HL-60 (cell line): Measurements from ENCODE around the gene MARCO.

ENCODE experiments used
- DNase-seq, 2 experiments: peaks; one replicate each; pipeline ENCODE4 v3.0.0-alpha.2; 2010 to 2020; ENCODE audit warnings: low read depth in 1 of 2, low spot score in 1 of 2
- H3K27ac ChIP-seq: fragments of 250-450 bp; sonication (Bioruptor Pico); replicated peaks from 2 replicates; pipeline ENCODE4 v1.5.1; 2020; ENCODE audit warnings: mild to moderate bottlenecking, moderate library complexity
- H3K27me3 ChIP-seq: fragments of 250-450 bp; sonication (Bioruptor Pico); 2 replicates; pipeline ENCODE4 v1.5.1; 2021; ENCODE audit warnings: mild to moderate bottlenecking, moderate library complexity; ENCODE audit not compliant: insufficient read depth, poor library complexity, severe bottlenecking
- H3K4me3 ChIP-seq: replicated peaks from 2 replicates; pipeline ENCODE4 v1.5.1; 2011; ENCODE audit warnings: mild to moderate bottlenecking, control low read depth, low read length; ENCODE audit not compliant: insufficient read depth
- GABPA ChIP-seq: IDR thresholded peaks from 2 replicates; pipeline ENCODE4 v1.6.1; 2012; ENCODE audit warnings: low read depth
- POLR2AphosphoS5 ChIP-seq: IDR thresholded peaks from 2 replicates; pipeline ENCODE4 v1.6.1; 2012; ENCODE audit warnings: low read depth
- SPI1 ChIP-seq: IDR thresholded peaks from 2 replicates; pipeline ENCODE4 v1.6.1; 2012; ENCODE audit warnings: low read depth, mild to moderate bottlenecking, borderline replicate concordance
- TF ChIP-seq, protein P1 (sequence below): IDR thresholded peaks from 2 replicates; pipeline ENCODE4 v1.6.1; 2012; ENCODE audit warnings: low read depth; ENCODE audit not compliant: insufficient replicate concordance
- TF ChIP-seq, protein P2 (sequence below): IDR thresholded peaks from one replicate; pipeline ENCODE4 v1.5.1; 2011; ENCODE audit warnings: low read length, control low read depth, inconsistent platforms; ENCODE audit not compliant: insufficient read depth

Gene MARCO

DNA sequence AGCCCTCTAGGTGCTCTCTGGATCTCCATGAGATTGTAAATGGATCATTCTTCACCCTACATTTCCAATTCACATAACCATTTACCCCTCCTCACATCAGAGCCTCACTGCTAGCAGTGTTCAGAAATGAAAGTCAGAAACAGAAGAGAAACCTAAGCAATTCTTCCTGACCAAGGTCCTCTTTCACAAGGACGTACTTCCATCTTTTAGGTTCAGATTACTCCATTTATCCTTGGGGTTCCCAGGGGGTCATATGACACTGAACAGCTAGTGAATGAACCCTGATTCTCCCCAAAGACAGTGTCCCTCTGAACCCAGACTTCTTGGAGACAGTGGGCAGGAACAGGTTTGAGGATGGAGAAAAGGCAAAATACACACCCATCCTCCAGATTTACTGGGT lies 12.9 kb upstream of the MARCO start:
- no peak for TF ChIP-seq GABPA
- Histone ChIP-seq H3K27ac (no peak overlapping the region), H3K4me3 (no peak overlapping the region), H3K27me3 (no peaks in the 10 kb centered on the region)
- no peak for DNase-seq

DNA sequence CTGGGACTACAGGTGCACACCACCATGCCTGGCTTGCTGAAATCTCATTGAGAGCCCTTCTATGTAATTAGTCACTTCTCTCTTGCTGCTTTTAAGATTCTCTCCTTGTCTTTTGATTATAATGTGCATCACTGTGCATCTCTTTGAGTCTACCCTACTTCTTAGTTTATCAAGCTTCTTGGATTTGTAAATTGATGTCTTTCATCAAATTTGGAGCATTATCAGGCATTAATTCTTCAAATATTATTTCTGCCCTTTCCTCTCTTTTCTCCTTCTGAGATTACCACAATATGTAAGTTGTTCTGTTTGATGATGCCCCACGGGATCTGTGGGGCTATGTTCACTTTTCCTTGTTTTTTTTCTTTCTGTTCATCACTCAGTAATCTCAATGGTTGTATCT lies 9.0 kb upstream of the MARCO start:
- TF ChIP-seq GABPA (no peak), SPI1 (no peak), POLR2AphosphoS5 (no peak)
- TF ChIP-seq, protein P1, sequence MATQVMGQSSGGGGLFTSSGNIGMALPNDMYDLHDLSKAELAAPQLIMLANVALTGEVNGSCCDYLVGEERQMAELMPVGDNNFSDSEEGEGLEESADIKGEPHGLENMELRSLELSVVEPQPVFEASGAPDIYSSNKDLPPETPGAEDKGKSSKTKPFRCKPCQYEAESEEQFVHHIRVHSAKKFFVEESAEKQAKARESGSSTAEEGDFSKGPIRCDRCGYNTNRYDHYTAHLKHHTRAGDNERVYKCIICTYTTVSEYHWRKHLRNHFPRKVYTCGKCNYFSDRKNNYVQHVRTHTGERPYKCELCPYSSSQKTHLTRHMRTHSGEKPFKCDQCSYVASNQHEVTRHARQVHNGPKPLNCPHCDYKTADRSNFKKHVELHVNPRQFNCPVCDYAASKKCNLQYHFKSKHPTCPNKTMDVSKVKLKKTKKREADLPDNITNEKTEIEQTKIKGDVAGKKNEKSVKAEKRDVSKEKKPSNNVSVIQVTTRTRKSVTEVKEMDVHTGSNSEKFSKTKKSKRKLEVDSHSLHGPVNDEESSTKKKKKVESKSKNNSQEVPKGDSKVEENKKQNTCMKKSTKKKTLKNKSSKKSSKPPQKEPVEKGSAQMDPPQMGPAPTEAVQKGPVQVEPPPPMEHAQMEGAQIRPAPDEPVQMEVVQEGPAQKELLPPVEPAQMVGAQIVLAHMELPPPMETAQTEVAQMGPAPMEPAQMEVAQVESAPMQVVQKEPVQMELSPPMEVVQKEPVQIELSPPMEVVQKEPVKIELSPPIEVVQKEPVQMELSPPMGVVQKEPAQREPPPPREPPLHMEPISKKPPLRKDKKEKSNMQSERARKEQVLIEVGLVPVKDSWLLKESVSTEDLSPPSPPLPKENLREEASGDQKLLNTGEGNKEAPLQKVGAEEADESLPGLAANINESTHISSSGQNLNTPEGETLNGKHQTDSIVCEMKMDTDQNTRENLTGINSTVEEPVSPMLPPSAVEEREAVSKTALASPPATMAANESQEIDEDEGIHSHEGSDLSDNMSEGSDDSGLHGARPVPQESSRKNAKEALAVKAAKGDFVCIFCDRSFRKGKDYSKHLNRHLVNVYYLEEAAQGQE = no peak
- TF ChIP-seq, protein P2, sequence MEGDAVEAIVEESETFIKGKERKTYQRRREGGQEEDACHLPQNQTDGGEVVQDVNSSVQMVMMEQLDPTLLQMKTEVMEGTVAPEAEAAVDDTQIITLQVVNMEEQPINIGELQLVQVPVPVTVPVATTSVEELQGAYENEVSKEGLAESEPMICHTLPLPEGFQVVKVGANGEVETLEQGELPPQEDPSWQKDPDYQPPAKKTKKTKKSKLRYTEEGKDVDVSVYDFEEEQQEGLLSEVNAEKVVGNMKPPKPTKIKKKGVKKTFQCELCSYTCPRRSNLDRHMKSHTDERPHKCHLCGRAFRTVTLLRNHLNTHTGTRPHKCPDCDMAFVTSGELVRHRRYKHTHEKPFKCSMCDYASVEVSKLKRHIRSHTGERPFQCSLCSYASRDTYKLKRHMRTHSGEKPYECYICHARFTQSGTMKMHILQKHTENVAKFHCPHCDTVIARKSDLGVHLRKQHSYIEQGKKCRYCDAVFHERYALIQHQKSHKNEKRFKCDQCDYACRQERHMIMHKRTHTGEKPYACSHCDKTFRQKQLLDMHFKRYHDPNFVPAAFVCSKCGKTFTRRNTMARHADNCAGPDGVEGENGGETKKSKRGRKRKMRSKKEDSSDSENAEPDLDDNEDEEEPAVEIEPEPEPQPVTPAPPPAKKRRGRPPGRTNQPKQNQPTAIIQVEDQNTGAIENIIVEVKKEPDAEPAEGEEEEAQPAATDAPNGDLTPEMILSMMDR = no peak
- no peak for DNase-seq
- H3K27me3 ChIP-seq = no peaks in the 10 kb centered on the region
- H3K27ac ChIP-seq = no peak overlapping the region
- H3K4me3 ChIP-seq = no peak overlapping the region

- Histone ChIP-seq H3K4me3 (no peak overlapping the region), H3K27me3 (no peaks in the 10 kb centered on the region), H3K27ac (no peak overlapping the region)
- no peak for DNase-seq
- TF ChIP-seq, protein P1 = no peak
- TF ChIP-seq POLR2AphosphoS5 (no peak), GABPA (no peak), SPI1 (no peak)
- TF ChIP-seq, protein P2 = no peak
Measured at GRCh38 chr2:118936306-118936705, 5.7 kb upstream of the MARCO start.

- Histone ChIP-seq H3K4me3 (no peak overlapping the region), H3K27ac (no peak overlapping the region), H3K27me3 (no peaks in the 10 kb centered on the region)
- TF ChIP-seq POLR2AphosphoS5 (no peak), SPI1 (no peak), GABPA (no peak)
- TF ChIP-seq, protein P1 = no peak
- TF ChIP-seq, protein P2 = no peak
- DNase-seq = no peak
Measured at GRCh38 chr2:118936936-118937335, 5.1 kb upstream of the MARCO start.
